Measurements from ENCODE around the gene TPD52L2.

Gene TPD52L2

DNA sequence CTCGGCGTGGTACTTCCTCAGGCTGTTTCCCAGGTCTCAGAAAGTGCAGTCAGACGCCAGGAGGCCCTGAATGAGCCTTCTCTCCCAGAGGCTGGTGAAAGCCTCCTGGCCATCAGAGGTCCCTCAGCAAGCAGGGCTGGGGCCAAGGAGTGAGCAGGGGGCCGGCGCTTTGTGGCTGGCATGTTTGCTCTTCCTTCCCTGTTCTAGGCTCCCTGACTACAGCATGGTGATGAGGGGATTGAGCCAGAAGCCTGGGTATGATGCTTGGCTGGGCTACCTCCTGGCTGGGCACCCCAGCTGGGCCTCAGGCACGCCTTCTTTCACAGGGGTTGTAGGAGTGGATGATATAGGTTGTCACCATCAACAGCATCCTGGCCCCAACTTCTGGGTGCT is 18.1 kb downstream of the TPD52L2 start:
- no CpG with 5 or more reads among the region's 6 CpGs for WGBS (ENCODE audit: extremely low coverage, insufficient coverage, low lambda C conversion rate)
- no peak overlapping the region for H3K27ac ChIP-seq (ENCODE audit: low read depth, low read length)

DNA sequence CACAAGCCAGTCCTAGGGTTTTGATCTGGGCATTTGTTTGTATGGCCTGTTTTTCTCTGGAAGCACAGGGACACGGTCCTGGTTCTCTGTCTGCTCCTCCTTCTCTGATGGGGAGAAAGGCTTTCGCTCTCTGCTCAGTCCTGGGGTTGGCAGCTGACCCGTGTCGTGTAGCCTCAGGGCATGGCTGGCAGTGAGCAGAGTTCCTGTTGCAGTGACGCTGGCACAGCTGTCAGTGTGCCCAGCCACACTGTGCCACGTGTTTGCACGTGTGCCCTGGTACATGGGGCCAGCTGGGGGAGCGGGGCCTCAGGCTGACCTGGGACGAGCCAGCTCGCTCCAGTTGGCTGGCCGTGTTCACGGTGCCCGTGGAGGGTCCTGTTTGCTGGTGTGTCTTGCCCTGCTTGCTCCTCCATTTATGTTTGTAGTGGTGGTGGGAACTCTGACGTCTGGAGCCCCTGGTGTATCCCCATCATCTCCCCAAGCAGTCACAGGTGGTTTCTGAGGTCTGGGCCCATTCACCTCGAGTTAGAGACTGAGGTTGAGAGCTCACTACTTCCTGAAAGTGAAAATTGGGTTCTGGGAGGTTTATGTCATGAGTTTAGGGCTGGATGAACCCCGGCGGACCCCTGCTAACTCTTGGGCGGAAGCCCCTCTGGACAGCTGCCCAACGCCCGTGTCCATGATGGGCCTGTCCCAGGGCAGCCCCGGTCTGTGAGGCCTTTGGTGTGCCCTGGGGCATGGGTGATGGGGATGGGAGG is 19.6 kb downstream of the TPD52L2 start:
- Histone ChIP-seq H3K4ac (ENCODE audit: low read depth, low read length) (no peak overlapping the region), H3K36me3 (ENCODE audit: control insufficient read depth, insufficient read depth, low read length) (peaks cover 17% of the 10 kb centered on the region), H3K27me3 (ENCODE audit: insufficient read depth, low read length, poor library complexity) (no peaks in the 10 kb centered on the region), H3K18ac (ENCODE audit: low read length) (no peak overlapping the region), H4K5ac (ENCODE audit: low read length) (no peak overlapping the region), H2BK15ac (replicated peaks; ENCODE audit: low read depth) (no peak overlapping the region), H3K27ac (ENCODE audit: low read depth, low read length) (no peak overlapping the region), H3K23ac (ENCODE audit: low read length) (no peak overlapping the region), H3K4me1 (ENCODE audit: control insufficient read depth, low read depth, low read length) (no peaks in the 10 kb centered on the region), H2AK5ac (ENCODE audit: low read length) (no peak overlapping the region), H4K8ac (ENCODE audit: low read depth, low read length) (no peak overlapping the region), H3K4me2 (ENCODE audit: low read length) (no peak overlapping the region), H3K56ac (ENCODE audit: low read length) (no peak overlapping the region), H3K4me3 (ENCODE audit: low read length) (no peak overlapping the region), H3K79me1 (ENCODE audit: low read length) (peaks cover 5% of the 10 kb centered on the region), H3K9ac (ENCODE audit: low read length) (no peak overlapping the region), H2BK5ac (ENCODE audit: low read length) (no peak overlapping the region), H2BK120ac (ENCODE audit: low read depth, low read length) (no peak overlapping the region), H3K79me2 (ENCODE audit: control insufficient read depth, insufficient read depth, low read length) (peaks cover 2% of the 10 kb centered on the region)
- DNase-seq = no peak
- no CpG with 5 or more reads among the region's 21 CpGs for WGBS (ENCODE audit: extremely low coverage, insufficient coverage, low lambda C conversion rate)

More for the DNA sequence above, 18.1 kb downstream of the TPD52L2 start:
- Histone ChIP-seq H3K79me2 (ENCODE audit: control insufficient read depth, insufficient read depth, low read length) (peaks cover 2% of the 10 kb centered on the region), H2BK120ac (ENCODE audit: low read depth, low read length) (no peak overlapping the region), H3K27me3 (ENCODE audit: insufficient read depth, low read length, poor library complexity) (no peaks in the 10 kb centered on the region), H3K36me3 (ENCODE audit: control insufficient read depth, insufficient read depth, low read length) (peaks cover 16% of the 10 kb centered on the region), H3K9ac (ENCODE audit: low read length) (no peak overlapping the region), H2AK5ac (ENCODE audit: low read length) (no peak overlapping the region), H3K56ac (ENCODE audit: low read length) (no peak overlapping the region), H3K4me1 (ENCODE audit: control insufficient read depth, low read depth, low read length) (no peaks in the 10 kb centered on the region), H3K79me1 (ENCODE audit: low read length) (peaks cover 9% of the 10 kb centered on the region), H3K18ac (ENCODE audit: low read length) (no peak overlapping the region), H2BK15ac (replicated peaks; ENCODE audit: low read depth) (no peak overlapping the region), H3K4me2 (ENCODE audit: low read length) (no peak overlapping the region), H4K8ac (ENCODE audit: low read depth, low read length) (no peak overlapping the region), H4K5ac (ENCODE audit: low read length) (no peak overlapping the region), H3K4me3 (ENCODE audit: low read length) (no peak overlapping the region), H3K4ac (ENCODE audit: low read depth, low read length) (no peak overlapping the region), H3K23ac (ENCODE audit: low read length) (no peak overlapping the region), H2BK5ac (ENCODE audit: low read length) (no peak overlapping the region)
- DNase-seq = no peak

DNA sequence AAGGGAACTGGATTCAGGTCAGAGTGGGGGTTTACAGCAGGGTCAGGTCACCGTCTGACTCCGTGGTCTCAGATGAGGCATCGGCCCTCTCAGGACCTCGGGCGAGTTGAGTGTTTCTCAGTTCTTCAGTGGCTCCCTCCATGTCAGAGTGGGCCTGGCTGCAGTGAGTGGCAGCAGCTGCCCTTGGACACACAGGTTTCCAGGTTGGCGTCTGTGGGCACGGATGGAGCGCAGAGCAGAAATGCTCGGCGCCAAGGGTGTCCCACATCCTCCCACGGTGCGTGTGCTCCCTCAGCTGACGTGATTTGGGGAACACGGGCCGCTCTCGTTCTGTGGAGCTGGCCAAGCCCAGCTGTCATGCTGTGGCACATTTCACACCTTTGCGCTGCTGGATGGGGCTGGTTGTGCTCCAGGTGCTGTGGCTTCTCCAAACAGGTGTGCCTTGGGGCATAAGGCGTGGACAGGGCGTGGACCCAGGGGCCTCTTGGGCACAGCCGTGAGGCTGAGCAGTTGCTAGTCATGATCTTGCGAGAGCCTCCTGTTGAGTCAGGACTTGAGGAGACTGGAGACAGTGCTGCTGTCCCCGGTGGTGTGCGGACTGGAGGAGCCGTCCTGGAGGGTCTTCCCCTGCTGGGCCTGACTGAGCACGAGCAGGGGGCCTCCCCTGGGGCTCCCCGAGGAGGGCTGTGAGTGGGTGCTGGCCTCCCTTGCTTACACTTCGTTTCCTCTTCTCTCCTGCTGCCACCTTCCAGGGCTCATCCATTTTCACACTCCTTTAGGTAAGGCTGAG is 20.4 kb downstream of the TPD52L2 start:
- H3K79me1 ChIP-seq (ENCODE audit: low read length) = peaks cover 5% of the 10 kb centered on the region
- H2BK120ac ChIP-seq (ENCODE audit: low read depth, low read length) = no peak overlapping the region
- H3K23ac ChIP-seq (ENCODE audit: low read length) = no peak overlapping the region
- no peak overlapping the region for H2AK5ac ChIP-seq (ENCODE audit: low read length)
- H2BK5ac ChIP-seq (ENCODE audit: low read length) = no peak overlapping the region
- peaks cover 17% of the 10 kb centered on the region for H3K36me3 ChIP-seq (ENCODE audit: control insufficient read depth, insufficient read depth, low read length)
- no peak overlapping the region for H3K56ac ChIP-seq (ENCODE audit: low read length)
- H3K79me2 ChIP-seq (ENCODE audit: control insufficient read depth, insufficient read depth, low read length) = peaks cover 2% of the 10 kb centered on the region
- H4K8ac ChIP-seq (ENCODE audit: low read depth, low read length) = no peak overlapping the region
- no peak overlapping the region for H3K9ac ChIP-seq (ENCODE audit: low read length)
- no peak overlapping the region for H3K4ac ChIP-seq (ENCODE audit: low read depth, low read length)
- no peak overlapping the region for H3K4me3 ChIP-seq (ENCODE audit: low read length)
- H4K5ac ChIP-seq (ENCODE audit: low read length) = no peak overlapping the region
- no peak overlapping the region for H2BK15ac ChIP-seq (replicated peaks; ENCODE audit: low read depth)
- no peak for DNase-seq
- H3K27me3 ChIP-seq (ENCODE audit: insufficient read depth, low read length, poor library complexity) = no peaks in the 10 kb centered on the region
- H3K4me1 ChIP-seq (ENCODE audit: control insufficient read depth, low read depth, low read length) = no peaks in the 10 kb centered on the region
- H3K18ac ChIP-seq (ENCODE audit: low read length) = no peak overlapping the region
- H3K27ac ChIP-seq (ENCODE audit: low read depth, low read length) = no peak overlapping the region
- H3K4me2 ChIP-seq (ENCODE audit: low read length) = no peak overlapping the region
- no CpG with 5 or more reads among the region's 27 CpGs for WGBS (ENCODE audit: extremely low coverage, insufficient coverage, low lambda C conversion rate)

DNA sequence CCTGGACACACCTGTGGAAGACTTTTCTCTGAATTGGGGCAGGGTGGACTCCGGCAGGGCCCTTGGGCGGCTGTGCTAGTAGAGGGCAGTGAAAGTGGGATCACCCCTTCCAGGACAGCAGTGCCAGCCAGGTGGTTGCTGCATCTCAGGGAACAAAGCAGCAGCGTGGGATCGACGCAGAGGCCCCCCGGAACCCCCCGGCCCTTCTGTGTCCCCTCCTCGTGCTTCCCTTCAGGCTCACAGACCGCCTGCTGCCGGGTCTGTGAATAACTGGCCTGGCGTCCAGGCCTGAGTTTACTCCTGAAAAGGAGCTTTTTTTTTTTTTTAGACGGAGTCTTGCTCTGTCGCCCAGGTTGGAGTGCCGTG is 21.0 kb downstream of the TPD52L2 start:
- Histone ChIP-seq H4K5ac (ENCODE audit: low read length) (no peak overlapping the region), H3K27me3 (ENCODE audit: insufficient read depth, low read length, poor library complexity) (no peaks in the 10 kb centered on the region), H3K4me1 (ENCODE audit: control insufficient read depth, low read depth, low read length) (no peaks in the 10 kb centered on the region), H3K36me3 (ENCODE audit: control insufficient read depth, insufficient read depth, low read length) (peaks cover 19% of the 10 kb centered on the region), H2BK120ac (ENCODE audit: low read depth, low read length) (no peak overlapping the region), H3K9ac (ENCODE audit: low read length) (no peak overlapping the region), H3K4ac (ENCODE audit: low read depth, low read length) (no peak overlapping the region), H3K27ac (ENCODE audit: low read depth, low read length) (no peak overlapping the region), H3K4me3 (ENCODE audit: low read length) (no peak overlapping the region), H3K23ac (ENCODE audit: low read length) (no peak overlapping the region), H2AK5ac (ENCODE audit: low read length) (no peak overlapping the region), H3K79me1 (ENCODE audit: low read length) (peaks cover 5% of the 10 kb centered on the region), H2BK5ac (ENCODE audit: low read length) (no peak overlapping the region), H4K8ac (ENCODE audit: low read depth, low read length) (no peak overlapping the region), H3K79me2 (ENCODE audit: control insufficient read depth, insufficient read depth, low read length) (peaks cover 2% of the 10 kb centered on the region), H3K18ac (ENCODE audit: low read length) (no peak overlapping the region), H2BK15ac (replicated peaks; ENCODE audit: low read depth) (no peak overlapping the region), H3K4me2 (ENCODE audit: low read length) (no peak overlapping the region), H3K56ac (ENCODE audit: low read length) (no peak overlapping the region)
- DNase-seq = no peak
- no CpG with 5 or more reads among the region's 14 CpGs for WGBS (ENCODE audit: extremely low coverage, insufficient coverage, low lambda C conversion rate)

DNA sequence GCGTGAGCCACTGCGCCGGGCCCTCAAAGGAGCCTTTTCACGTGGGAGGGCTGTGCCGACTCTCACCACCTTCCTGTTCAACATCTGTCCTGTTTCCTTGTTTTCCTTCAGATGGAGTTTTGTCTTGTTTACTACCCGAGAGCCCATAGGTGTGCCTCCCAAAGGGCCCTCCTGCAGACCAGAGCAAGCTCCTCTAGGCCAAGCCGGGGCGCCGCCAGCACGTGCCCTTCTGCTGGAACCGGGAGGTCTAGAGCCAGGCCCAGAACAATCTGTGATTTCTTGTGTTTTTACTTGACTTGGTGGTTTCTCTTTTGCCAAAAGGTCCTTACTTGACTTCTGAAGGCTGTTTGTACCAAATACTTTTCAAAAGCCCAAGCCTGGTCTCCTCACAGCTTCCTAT is 21.9 kb downstream of the TPD52L2 start:
- Histone ChIP-seq H3K9ac (ENCODE audit: low read length) (no peak overlapping the region), H3K36me3 (ENCODE audit: control insufficient read depth, insufficient read depth, low read length) (peaks cover 22% of the 10 kb centered on the region), H4K5ac (ENCODE audit: low read length) (no peak overlapping the region), H4K8ac (ENCODE audit: low read depth, low read length) (no peak overlapping the region), H3K4me3 (ENCODE audit: low read length) (no peak overlapping the region), H3K79me2 (ENCODE audit: control insufficient read depth, insufficient read depth, low read length) (peaks cover 2% of the 10 kb centered on the region), H3K79me1 (ENCODE audit: low read length) (peaks cover 3% of the 10 kb centered on the region), H2BK15ac (replicated peaks; ENCODE audit: low read depth) (no peak overlapping the region), H3K18ac (ENCODE audit: low read length) (no peak overlapping the region), H3K4me1 (ENCODE audit: control insufficient read depth, low read depth, low read length) (no peaks in the 10 kb centered on the region), H2AK5ac (ENCODE audit: low read length) (no peak overlapping the region), H3K4ac (ENCODE audit: low read depth, low read length) (no peak overlapping the region), H3K4me2 (ENCODE audit: low read length) (no peak overlapping the region), H2BK5ac (ENCODE audit: low read length) (no peak overlapping the region), H2BK120ac (ENCODE audit: low read depth, low read length) (no peak overlapping the region), H3K27me3 (ENCODE audit: insufficient read depth, low read length, poor library complexity) (no peaks in the 10 kb centered on the region), H3K56ac (ENCODE audit: low read length) (no peak overlapping the region), H3K27ac (ENCODE audit: low read depth, low read length) (no peak overlapping the region), H3K23ac (ENCODE audit: low read length) (no peak overlapping the region)
- no peak for DNase-seq
- WGBS (ENCODE audit: extremely low coverage, insufficient coverage, low lambda C conversion rate) = no CpG with 5 or more reads among the region's 11 CpGs

Measured in mesendoderm (in vitro differentiated cells).